Esophagus muscularis mucosa (tissue), 3 donors: ENCODE results near the gene RPS2.

Experiments
- POLR2AphosphoS5 ChIP-seq, 2 donors: sonication (generic); formaldehyde crosslinking; IDR thresholded peaks; one replicate each; pipeline ENCODE4 v1.6.1; 2017; ENCODE audit warnings: antibody characterized with exemption in 2 of 2
- TF ChIP-seq, protein P1 (sequence below), 3 experiments: fragments of 200-600 bp in 2 of 3; fragments of 450-650 bp in 1 of 3; sonication (generic) in 2 of 3; IDR thresholded peaks; one replicate each; pipeline ENCODE4 v1.5.1; 2017 to 2019; ENCODE audit warnings: antibody characterized with exemption in 3 of 3, mild to moderate bottlenecking in 2 of 3, moderate library complexity in 1 of 3

DNA sequence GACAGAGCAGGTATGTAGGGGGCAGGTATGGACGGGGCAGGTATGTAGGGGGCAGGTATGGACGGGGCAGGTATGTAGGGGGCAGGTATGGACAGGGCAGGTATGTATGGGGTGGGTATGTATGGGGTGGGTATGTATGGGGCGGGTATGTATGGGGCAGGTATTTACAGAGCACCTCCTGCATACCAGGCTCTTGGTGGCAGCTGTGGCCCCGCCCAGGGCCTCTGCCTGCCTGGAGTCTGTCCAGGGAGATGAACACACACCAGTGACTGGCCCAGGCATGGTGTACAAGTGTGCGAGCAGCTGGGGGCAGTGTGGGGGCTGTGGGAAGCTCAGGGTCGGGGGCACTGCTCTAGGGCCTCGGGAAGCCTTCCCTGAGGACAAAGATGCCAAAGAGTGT, 14.6 kb downstream of the RPS2 start:
- TF ChIP-seq, protein P1, sequence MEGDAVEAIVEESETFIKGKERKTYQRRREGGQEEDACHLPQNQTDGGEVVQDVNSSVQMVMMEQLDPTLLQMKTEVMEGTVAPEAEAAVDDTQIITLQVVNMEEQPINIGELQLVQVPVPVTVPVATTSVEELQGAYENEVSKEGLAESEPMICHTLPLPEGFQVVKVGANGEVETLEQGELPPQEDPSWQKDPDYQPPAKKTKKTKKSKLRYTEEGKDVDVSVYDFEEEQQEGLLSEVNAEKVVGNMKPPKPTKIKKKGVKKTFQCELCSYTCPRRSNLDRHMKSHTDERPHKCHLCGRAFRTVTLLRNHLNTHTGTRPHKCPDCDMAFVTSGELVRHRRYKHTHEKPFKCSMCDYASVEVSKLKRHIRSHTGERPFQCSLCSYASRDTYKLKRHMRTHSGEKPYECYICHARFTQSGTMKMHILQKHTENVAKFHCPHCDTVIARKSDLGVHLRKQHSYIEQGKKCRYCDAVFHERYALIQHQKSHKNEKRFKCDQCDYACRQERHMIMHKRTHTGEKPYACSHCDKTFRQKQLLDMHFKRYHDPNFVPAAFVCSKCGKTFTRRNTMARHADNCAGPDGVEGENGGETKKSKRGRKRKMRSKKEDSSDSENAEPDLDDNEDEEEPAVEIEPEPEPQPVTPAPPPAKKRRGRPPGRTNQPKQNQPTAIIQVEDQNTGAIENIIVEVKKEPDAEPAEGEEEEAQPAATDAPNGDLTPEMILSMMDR (IDR thresholded peaks at IDR 0.05) = no peak
- no peak for TF ChIP-seq POLR2AphosphoS5 (IDR thresholded peaks at IDR 0.05)
